ENCODE data around the gene IMMT.

IMMT gene

DNA sequence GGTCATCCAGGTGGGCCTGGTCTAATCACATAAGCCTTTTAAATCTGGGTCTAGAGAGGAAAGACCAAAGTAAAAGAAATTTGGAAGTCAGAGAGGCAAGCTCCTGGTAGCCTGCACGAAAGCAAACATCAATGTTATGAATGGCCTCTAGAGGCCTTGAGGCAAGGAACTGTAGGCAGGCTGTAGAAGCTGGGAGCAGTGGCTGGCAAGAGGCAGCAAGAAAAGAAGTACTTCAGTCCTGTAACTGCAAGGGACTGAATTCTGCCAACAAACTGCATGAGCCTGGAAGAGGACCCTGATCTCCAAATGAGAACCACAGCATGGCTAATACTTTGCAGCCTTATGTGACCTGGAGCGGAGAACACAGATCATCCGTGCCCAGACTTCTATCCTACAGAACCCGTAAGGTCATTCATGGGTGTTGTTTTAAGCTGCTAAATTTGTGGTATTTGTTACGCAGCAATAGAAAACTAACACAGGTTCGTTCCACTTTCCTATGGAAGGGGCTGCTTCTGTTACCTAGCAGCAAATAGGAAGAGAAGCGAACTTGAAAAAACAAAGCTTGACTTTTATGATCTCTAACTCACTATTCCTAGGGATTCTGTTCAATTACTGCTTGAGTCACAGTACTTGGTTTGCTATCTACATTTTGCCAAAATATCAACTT is 1.2 kb downstream of the IMMT start:
- TF ChIP-seq, protein P1, sequence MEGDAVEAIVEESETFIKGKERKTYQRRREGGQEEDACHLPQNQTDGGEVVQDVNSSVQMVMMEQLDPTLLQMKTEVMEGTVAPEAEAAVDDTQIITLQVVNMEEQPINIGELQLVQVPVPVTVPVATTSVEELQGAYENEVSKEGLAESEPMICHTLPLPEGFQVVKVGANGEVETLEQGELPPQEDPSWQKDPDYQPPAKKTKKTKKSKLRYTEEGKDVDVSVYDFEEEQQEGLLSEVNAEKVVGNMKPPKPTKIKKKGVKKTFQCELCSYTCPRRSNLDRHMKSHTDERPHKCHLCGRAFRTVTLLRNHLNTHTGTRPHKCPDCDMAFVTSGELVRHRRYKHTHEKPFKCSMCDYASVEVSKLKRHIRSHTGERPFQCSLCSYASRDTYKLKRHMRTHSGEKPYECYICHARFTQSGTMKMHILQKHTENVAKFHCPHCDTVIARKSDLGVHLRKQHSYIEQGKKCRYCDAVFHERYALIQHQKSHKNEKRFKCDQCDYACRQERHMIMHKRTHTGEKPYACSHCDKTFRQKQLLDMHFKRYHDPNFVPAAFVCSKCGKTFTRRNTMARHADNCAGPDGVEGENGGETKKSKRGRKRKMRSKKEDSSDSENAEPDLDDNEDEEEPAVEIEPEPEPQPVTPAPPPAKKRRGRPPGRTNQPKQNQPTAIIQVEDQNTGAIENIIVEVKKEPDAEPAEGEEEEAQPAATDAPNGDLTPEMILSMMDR (IDR thresholded peaks at IDR 0.05; ENCODE audit: extremely low read depth, insufficient read depth, missing control alignments): no peak
- in situ Hi-C loops (cut with MboI; ENCODE audit: low pct_unique_long_range_greater_than_20kb, low sequenced_read_pairs, unreplicated experiment): no loop called here
- DNase-seq (ENCODE audit: low spot score): no peak

DNA sequence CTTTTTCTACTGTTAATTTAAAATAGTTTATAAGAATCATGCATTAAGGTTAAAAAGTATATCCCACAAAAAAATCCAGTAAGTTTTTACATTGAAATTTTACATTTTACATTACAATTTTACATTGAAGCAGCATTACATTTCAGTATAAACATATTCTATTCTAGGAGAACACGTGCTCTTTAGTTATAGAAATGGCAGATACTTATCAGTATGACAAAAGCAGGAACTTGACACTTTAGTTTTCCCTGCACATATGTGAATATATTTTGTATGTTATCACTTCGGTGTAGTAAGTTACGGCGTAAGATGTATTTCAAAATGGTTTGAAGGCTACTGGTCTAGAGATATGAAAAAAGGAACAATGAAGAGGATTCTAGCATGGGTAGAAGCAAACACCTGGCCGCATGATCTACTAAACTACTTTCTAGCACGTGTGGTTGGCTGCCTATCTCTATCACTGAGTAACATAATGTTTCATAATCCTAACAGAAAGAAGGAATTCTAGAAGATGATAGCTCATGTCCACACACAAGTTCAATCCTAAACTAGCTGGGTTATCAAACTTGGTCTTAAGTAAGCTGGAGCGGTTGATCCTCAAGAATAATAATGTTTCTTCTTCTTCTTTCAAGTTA is 5.4 kb downstream of the IMMT start:
- TF ChIP-seq, protein P1 (IDR thresholded peaks at IDR 0.05; ENCODE audit: extremely low read depth, insufficient read depth, missing control alignments): no peak
- DNase-seq (ENCODE audit: low spot score): no peak
- in situ Hi-C loops (cut with MboI; ENCODE audit: low pct_unique_long_range_greater_than_20kb, low sequenced_read_pairs, unreplicated experiment): no loop called here

- DNase-seq (ENCODE audit: low spot score): no peak
- in situ Hi-C loops (cut with MboI; ENCODE audit: low pct_unique_long_range_greater_than_20kb, low sequenced_read_pairs, unreplicated experiment): no loop called here
Observed at GRCh38 chr2:86186431-86186830, 8.8 kb downstream of the IMMT start.

GRCh38 chr2:86185517-86186212 is 9.6 kb downstream of the IMMT start:
- TF ChIP-seq, protein P1 (IDR thresholded peaks at IDR 0.05; ENCODE audit: extremely low read depth, insufficient read depth, missing control alignments): no peak
- no peak for DNase-seq (ENCODE audit: low spot score)
- in situ Hi-C loops (cut with MboI; ENCODE audit: low pct_unique_long_range_greater_than_20kb, low sequenced_read_pairs, unreplicated experiment): no loop called here

More at GRCh38 chr2:86186431-86186830, 8.8 kb downstream of the IMMT start:
- TF ChIP-seq, protein P1 (IDR thresholded peaks at IDR 0.05; ENCODE audit: extremely low read depth, insufficient read depth, missing control alignments): no peak

- in situ Hi-C loops (cut with MboI; ENCODE audit: low pct_unique_long_range_greater_than_20kb, low sequenced_read_pairs, unreplicated experiment): no loop called here
- TF ChIP-seq, protein P1 (IDR thresholded peaks at IDR 0.05; ENCODE audit: extremely low read depth, insufficient read depth, missing control alignments): no peak
- DNase-seq (ENCODE audit: low spot score): no peak
Observed at GRCh38 chr2:86176597-86176996, 18.7 kb downstream of the IMMT start.

GRCh38 chr2:86175828-86176227 is 19.4 kb downstream of the IMMT start:
- in situ Hi-C loops (cut with MboI; ENCODE audit: low pct_unique_long_range_greater_than_20kb, low sequenced_read_pairs, unreplicated experiment): no loop called here
- no peak for DNase-seq (ENCODE audit: low spot score)
- TF ChIP-seq, protein P1 (IDR thresholded peaks at IDR 0.05; ENCODE audit: extremely low read depth, insufficient read depth, missing control alignments): no peak

Data from GM13977 (cell line).